CD4-positive, alpha-beta T cell treated with Interleukin-12 subunit alpha and Interleukin-12 subunit beta, for 1 hour (primary cell): ENCODE results near the gene SLC5A12.
"Not testable (repeated sequence)": the region's sequence is repeated elsewhere in the genome, so short reads cannot be mapped to it uniquely, and the experiment has no call there.

Experiments used
- DNase-seq: peaks from one replicate; pipeline ENCODE4 v3.0.0-alpha.2; 2020

Gene SLC5A12

DNA sequence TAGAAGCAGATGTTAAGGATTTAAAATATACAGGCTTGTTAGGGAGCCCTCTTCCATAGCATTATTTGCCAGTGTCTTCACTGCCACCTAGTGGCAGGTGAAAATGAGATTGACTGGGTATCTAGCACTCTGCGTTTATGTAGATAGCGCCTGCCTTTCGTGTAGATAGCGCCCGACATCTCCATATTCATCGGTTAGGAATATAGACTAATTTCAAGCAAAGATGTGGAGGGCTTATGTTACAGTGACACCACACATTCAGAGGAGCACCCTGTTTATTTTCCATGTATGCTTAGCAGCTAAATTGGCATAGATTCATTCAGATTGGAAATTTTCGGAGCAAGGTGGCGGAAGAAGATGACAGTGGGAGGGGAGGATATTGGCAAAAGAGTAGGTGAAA, 72.0 kb downstream of the SLC5A12 start:
- peak; percentile 0 for DNase-seq

DNA sequence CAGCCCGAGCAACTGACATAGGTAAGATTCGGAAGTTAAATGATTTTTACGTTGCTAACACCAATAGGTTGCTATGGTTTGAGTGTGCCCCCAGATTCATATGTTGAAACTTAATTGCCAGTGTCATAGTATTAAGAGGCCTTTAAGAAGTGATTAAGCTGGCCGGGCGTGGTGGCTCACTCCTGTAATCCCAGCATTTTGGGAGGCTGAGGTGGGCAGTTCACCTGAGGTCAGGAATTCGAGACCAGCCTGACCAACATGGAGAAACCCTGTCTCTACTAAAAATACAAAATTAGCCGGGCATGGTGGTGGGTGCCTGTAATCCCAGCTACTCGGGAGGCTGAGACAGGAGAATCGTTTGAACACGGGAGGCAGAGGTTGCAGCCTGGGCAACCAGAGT, 78.5 kb downstream of the SLC5A12 start:
- DNase-seq: not testable (repeated sequence)

DNA sequence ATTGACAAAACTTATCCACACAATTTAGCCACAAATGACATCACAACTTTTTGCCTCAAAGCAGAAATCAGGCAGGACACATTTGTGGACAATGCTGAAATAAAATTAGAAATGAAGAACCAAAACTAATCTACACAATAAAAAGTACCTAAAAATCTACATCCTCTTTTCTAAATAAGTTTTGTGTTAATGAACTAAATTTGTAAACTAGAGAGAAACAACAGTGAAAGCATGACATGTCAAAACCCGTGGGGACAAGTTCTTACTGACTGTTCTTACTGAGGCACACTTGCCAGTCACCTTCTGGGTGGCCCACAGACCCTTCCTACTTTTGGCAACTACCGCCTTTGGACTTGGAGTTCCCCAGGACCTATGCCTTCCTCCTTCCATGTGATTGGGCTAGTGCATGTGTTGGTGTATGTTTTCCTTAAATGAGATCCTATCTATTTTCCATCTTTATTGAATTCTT, 89.1 kb downstream of the SLC5A12 start:
- no peak for DNase-seq

DNA sequence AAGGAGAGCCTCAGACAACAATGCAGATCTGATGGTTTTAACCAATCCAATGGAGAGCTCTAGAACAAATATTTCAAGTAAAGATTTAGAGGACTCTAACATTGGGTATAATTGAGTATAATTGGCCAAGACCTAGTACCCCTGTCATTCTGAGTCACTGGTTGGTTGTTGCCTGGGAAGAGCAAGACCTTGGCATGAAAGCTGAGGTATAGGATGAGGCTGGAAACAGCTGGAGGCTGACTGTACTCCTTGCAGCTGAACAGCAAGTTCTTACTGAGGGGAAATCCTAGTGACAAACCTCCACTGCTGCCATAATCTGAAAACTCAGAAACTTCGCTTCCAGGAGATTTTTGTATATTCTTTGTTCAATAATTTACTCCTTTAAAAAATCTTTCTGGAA, 95.5 kb downstream of the SLC5A12 start:
- no peak for DNase-seq

DNA sequence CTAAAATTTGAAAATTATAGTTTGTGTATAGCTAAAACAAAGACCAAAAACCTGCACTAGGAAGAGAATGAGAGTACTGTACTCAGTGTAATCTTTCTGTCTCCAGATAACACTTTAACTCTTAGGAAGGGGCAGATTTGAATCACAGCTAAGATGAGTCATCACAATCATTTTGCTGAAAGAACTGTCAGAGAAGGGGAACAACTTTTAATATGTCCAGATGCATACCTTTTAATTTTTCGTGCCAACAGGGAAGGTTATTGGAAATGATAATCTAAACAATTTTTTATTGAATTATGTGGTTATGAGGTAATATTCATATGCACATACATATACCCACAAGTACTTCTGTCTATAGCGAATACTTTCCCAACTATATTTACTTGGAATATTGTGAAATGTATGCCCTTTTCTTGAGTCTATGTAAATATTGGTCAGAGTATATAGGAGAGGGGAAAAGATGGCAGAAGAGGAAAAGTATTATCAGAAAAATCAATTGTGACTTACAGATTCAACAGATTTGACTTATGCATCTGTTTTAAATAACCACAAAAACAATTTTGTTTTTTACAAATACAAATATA, 98.7 kb downstream of the SLC5A12 start:
- DNase-seq: no peak

DNA sequence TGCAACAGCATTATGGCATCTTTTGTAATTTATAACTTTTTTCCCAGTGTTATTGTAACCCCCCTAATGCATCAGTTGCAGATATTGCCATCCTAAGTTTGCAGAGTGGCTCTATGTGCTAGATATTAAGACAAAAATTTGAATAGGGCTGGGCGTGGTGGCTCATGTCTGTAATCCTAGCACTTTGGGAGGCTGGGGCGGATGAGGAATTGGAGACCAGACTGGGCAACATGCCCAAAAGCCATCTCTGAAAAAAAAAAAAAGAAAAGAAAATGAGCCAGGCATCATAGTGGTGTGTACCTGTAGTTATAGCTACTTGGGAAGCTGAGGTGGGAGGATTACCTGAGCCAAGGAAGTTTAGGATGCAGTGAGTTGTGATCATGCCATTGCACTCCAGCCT, 99.7 kb downstream of the SLC5A12 start:
- no peak for DNase-seq

DNA sequence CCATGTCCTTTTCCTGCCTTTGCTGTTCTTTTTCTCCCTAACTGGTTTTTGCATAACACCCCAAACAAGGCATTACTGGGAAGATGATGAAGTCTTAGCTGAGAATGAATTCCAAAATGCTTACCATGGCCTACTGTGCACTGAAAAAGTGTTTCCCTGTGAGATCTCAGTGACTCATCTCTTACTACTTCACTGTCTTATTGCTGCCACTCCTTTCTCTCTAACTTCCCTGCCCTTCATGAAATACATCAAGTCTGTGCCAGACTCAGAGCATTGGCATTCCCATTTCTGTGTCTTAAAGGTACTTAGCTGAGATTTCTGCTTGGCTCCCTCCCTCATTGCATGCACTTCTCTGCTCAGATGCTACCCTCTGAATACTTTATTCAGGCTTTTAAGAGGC, 100.7 kb downstream of the SLC5A12 start:
- DNase-seq: no peak

DNA sequence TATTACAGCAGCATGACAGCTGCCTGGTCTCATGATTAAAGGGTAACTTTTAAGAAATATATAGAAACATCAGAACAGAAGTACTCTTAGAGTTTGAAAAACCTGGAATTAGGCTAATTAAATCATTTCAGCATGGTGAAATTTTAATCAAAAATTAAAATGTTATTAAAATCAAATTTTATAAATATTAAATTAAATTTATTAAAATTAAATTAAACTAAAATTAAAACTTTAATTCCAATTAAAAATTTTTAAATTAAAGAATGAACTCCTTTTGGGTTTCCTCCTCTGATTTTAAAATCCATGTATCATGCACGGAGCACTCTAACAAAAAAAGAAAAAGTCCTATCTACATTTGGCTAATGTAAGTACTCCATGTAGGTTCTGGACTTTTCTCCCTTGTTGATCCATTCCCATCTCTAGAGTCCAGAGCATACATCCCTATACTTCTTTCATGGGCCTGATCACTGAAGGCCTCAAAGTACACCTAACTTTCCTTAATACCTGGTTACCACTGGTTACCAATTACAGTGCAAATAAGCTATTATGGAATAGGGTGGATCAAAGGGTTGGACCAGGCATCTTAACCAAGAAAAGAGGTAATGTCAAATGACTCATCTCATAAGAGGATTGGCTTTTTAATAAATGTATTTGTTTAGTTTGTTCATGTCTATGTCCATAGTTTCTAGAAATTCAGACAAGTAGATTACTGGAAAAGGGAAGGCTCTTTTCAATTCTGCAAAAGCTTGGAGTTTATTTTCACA, 101.4 kb downstream of the SLC5A12 start:
- DNase-seq: no peak

DNA sequence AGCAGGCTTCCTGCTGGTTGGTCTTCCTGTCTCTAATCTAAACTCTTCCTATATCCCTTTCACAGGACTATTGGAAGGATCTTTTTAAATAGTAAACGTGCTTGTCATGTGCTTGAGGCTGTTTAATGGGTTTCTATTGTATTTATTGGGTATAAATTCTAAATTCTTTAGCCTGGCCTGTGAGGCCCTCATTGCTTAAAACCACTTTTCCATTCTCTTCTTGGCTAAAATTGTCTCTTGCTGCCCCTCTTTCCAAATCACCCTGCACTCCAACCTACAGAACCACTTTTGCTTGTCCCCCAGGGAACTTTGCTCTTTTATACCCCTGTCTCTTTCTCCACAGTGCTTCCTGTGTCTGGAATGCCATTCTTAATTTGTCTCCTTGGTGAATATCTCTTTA, 103.4 kb downstream of the SLC5A12 start:
- DNase-seq: no peak
